NB4 (cell line): Measurements from ENCODE around the gene RBM33.

ENCODE experiments used
- DNase-seq: peaks from one replicate; pipeline ENCODE4 v3.0.0; 2010; ENCODE audit warnings: low read depth
- H3K4me3 ChIP-seq: one replicate; pipeline ENCODE4 v1.5.1; 2011; ENCODE audit warnings: mild to moderate bottlenecking, low read depth, low read length, moderate library complexity
- MYC ChIP-seq: IDR thresholded peaks from 2 replicates; pipeline ENCODE4 v1.6.1; 2011; ENCODE audit warnings: low read depth, low read length
- POLR2A ChIP-seq: IDR thresholded peaks from 2 replicates; pipeline ENCODE4 v1.6.1; 2011; ENCODE audit warnings: mild to moderate bottlenecking; ENCODE audit not compliant: insufficient read length; ENCODE audit errors: extremely low read depth
- TF ChIP-seq, protein P1 (sequence below): IDR thresholded peaks from one replicate; pipeline ENCODE4 v1.5.1; 2012; ENCODE audit warnings: low read depth, low read length
- TF ChIP-seq, protein P2 (sequence below): IDR thresholded peaks from 2 replicates; pipeline ENCODE4 v1.6.1; 2011; ENCODE audit warnings: low read depth, low read length

The RBM33 gene

DNA sequence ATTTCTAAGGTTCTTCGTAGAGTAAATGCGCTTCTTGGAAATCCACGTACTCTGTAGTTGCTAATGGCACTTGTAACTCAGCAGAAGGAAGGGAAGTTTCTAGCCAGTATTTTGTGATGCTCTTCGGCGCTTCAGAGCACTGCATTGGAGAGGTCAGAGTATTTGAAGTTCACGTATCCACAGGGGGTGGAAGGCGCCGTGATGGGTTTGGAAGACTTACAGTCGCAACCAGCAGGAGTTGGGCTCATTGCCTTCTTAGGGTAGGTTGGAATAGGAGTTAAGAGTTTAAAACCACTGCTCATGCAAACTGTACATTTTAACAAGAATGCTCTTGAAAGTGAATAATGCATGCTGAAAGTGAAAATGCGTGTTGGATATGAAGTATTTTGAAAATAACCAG is 118.7 kb downstream of the RBM33 start:
- no peak overlapping the region for H3K4me3 ChIP-seq
- no peak for DNase-seq

DNA sequence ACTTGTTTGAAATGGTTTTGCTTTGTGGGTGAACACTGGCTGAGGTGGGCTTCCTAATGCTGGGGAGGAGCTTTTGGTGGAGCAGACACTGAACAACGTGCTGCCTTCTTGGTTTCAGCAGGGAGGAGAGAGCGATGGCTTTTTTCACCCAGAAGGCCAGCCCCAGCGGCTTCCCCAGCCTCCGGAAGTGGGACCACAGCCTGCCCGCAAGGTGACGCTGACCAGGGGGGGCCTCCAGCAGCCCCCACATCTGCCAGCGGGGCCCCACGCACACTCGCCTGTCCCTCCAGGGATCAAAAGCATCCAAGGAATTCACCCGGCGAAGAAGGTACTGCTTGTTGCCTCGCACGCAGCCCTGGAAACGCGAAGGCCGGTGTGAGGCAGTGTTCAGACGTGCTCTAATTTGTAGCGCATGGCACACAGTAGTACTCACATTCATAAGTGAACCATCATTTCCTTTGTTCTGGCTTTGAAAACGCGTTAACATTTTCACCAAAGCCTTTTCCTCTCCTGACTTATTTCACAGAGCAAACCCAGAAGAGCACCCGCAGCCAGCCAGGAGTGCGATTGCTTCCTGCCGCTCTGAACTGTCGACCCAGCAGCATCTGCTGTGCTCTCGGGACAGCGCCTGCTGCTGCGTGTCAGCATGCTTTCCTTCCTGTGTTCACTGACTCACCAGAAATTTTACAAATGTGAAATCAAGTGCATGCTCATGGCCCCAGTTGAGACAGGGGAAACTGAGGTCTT is 119.4 kb downstream of the RBM33 start:
- no peak overlapping the region for H3K4me3 ChIP-seq
- peak; percentile 36 for DNase-seq
- TF ChIP-seq MYC = 0 out of 2 replicates have a peak, but pooled peaks have one; percentile 78
- TF ChIP-seq, protein P1, sequence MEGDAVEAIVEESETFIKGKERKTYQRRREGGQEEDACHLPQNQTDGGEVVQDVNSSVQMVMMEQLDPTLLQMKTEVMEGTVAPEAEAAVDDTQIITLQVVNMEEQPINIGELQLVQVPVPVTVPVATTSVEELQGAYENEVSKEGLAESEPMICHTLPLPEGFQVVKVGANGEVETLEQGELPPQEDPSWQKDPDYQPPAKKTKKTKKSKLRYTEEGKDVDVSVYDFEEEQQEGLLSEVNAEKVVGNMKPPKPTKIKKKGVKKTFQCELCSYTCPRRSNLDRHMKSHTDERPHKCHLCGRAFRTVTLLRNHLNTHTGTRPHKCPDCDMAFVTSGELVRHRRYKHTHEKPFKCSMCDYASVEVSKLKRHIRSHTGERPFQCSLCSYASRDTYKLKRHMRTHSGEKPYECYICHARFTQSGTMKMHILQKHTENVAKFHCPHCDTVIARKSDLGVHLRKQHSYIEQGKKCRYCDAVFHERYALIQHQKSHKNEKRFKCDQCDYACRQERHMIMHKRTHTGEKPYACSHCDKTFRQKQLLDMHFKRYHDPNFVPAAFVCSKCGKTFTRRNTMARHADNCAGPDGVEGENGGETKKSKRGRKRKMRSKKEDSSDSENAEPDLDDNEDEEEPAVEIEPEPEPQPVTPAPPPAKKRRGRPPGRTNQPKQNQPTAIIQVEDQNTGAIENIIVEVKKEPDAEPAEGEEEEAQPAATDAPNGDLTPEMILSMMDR = no peak
- no peak for TF ChIP-seq POLR2A
- TF ChIP-seq, protein P2, sequence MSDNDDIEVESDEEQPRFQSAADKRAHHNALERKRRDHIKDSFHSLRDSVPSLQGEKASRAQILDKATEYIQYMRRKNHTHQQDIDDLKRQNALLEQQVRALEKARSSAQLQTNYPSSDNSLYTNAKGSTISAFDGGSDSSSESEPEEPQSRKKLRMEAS = peak; percentile 83

More for the DNA sequence above, 118.7 kb downstream of the RBM33 start:
- no peak for TF ChIP-seq MYC
- no peak for TF ChIP-seq POLR2A
- TF ChIP-seq, protein P1 = no peak
- TF ChIP-seq, protein P2 = no peak

DNA sequence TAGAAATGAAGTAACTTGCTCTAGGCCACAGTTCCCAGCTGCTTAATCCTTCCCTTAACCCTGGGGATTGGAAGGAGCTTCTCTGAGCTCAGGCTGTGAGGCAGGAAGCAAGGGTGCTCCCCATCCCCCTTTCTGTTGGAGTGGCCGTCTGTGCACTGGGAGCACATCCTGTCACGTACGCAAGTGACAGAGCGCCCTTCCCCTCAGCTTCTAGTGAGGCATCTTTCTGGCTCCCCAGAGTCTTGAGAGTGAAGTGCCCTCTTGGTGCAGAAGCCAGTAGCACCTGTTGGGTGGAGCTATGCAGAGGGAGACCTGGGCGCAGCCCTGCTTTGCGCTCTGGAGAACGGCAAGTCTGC is 120.0 kb downstream of the RBM33 start:
- DNase-seq = peak; percentile 25
- no peak overlapping the region for H3K4me3 ChIP-seq
- TF ChIP-seq, protein P2 = no peak
- no peak for TF ChIP-seq POLR2A

DNA sequence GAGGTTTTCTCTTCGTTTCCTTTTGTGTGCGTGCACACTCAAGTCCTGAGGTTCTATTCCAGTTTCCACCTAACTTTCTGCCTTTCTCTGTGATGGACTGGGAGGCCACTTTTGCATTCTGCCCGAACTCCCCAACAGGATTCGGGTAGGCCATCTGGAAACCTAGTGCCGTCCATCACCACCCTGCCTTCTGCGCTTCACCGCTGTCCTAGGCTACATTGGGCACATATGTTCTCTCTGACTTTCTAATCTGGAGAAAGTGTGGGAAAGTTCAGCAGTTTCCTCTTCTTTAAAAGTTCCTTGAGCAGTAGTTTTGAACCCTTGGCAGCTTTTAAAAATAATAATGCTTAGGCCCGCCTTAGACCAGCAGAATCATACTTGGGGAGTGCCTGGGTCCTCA is 121.0 kb downstream of the RBM33 start:
- TF ChIP-seq, protein P2 = no peak
- TF ChIP-seq, protein P1 = no peak
- TF ChIP-seq POLR2A (no peak), MYC (no peak)
- DNase-seq = no peak
- no peak overlapping the region for H3K4me3 ChIP-seq

DNA sequence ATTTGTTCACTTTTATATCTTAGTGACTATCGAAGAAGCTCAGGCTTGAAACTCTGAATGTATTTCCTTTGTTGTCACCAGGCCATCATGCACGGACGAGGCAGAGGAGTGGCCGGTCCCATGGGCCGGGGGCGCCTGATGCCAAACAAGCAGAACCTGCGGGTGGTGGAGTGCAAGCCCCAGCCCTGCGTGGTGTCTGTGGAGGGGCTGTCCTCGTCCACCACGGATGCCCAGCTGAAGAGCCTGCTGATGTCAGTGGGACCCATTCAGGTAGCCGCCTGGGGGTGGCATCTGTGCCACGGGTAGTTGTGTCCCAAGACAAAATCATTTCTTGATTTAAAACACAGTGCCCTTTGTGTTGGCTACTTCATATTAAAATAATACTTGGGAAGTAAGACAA is 121.9 kb downstream of the RBM33 start:
- H3K4me3 ChIP-seq = no peak overlapping the region
- TF ChIP-seq, protein P1 = no peak
- TF ChIP-seq MYC (no peak), POLR2A (no peak)
- TF ChIP-seq, protein P2 = no peak
- no peak for DNase-seq
